ENCODE data around the gene SNTB2. TPM values are rescaled to one million over a fixed set of nuclear protein-coding genes. Genes with fewer than 3 reads are reported as not detected.

The SNTB2 gene
- total RNA-seq, 1 experiment from 2014 or later: 30.3 TPM

DNA sequence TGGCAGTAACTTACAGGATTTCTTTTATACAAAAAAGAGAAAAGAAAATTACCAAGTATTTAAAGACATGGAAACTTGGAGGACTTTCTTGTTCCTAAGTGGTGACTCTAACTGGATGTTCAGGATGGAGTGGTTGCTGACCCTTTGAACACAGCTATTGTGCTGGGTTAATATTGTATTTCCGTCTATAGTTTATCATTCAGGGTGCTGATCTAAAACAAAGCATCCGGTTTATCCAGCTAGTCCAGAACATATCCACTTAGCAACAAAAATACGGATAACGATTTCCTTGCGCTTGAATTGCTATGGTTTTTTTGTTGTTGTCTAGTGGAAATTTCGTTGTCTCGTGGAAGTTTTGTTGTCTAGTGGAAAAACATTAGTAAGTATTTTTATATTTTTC is 38.2 kb downstream of the SNTB2 start:
- CTCF ChIA-PET: no interaction called here
- no peak overlapping the region for H3K4me2 ChIP-seq
- intact Hi-C loops (cut with micrococcal nuclease; ENCODE audit: unreplicated experiment): no loop called here

DNA sequence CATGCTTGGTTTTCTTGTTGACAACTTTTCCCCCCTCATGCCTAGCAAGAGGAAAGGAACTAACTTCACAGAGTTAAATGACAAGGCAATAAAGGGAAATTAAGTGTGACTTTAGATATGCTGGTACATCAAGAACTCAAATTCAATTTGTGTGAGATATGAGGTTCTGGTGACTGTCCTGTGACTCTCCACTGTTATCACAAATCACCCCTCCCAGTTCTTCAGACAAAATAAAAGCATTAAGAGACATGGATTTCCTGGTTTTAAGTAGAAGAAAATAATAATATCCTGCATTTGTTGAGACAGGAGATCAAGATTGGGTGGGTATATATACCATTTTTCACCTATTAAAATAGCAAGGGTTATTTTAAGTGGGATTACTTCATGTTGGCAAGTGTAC is 46.2 kb downstream of the SNTB2 start:
- Histone ChIP-seq H3K4me1 (replicated peaks; ENCODE audit: insufficient read depth) (no peaks in the 10 kb centered on the region), H3K4me2 (no peak overlapping the region), H3K9me3 (ENCODE audit: insufficient read depth, low read depth) (no peaks in the 10 kb centered on the region), H3K27ac (no peak overlapping the region), H3K79me2 (ENCODE audit: low read depth) (no peaks in the 10 kb centered on the region), H3K9me2 (ENCODE audit: insufficient read depth) (no peaks in the 10 kb centered on the region), H3K36me3 (ENCODE audit: low read depth) (no peaks in the 10 kb centered on the region), H3K4me3 (no peak overlapping the region), H3K27me3 (ENCODE audit: insufficient read depth, low read depth) (no peaks in the 10 kb centered on the region), H2AFZ (no peak overlapping the region), H3F3A (ENCODE audit: insufficient read depth, low read depth) (no peaks in the 10 kb centered on the region), H4K20me1 (ENCODE audit: insufficient read depth) (no peaks in the 10 kb centered on the region)
- POLR2A ChIA-PET (ENCODE audit: unreplicated experiment): no interaction called here
- DNase-seq: no peak
- no TSS peak for BruUV-seq (replicated peaks)
- TF ChIP-seq, protein P1, sequence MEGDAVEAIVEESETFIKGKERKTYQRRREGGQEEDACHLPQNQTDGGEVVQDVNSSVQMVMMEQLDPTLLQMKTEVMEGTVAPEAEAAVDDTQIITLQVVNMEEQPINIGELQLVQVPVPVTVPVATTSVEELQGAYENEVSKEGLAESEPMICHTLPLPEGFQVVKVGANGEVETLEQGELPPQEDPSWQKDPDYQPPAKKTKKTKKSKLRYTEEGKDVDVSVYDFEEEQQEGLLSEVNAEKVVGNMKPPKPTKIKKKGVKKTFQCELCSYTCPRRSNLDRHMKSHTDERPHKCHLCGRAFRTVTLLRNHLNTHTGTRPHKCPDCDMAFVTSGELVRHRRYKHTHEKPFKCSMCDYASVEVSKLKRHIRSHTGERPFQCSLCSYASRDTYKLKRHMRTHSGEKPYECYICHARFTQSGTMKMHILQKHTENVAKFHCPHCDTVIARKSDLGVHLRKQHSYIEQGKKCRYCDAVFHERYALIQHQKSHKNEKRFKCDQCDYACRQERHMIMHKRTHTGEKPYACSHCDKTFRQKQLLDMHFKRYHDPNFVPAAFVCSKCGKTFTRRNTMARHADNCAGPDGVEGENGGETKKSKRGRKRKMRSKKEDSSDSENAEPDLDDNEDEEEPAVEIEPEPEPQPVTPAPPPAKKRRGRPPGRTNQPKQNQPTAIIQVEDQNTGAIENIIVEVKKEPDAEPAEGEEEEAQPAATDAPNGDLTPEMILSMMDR (conservative IDR thresholded peaks at IDR 0.05): no peak
- no peak for TF ChIP-seq EZH2 (IDR thresholded peaks at IDR 0.05; ENCODE audit: low read depth)
- intact Hi-C loops (cut with micrococcal nuclease; ENCODE audit: unreplicated experiment): no loop called here
- CTCF ChIA-PET: no interaction called here

More for the DNA sequence above, 38.2 kb downstream of the SNTB2 start:
- H4K20me1 ChIP-seq (ENCODE audit: insufficient read depth): no peaks in the 10 kb centered on the region
- peaks cover 23% of the 10 kb centered on the region for H3F3A ChIP-seq (ENCODE audit: insufficient read depth, low read depth)
- POLR2A ChIA-PET (ENCODE audit: unreplicated experiment): no interaction called here
- H2AFZ ChIP-seq: no peak overlapping the region
- peaks cover 30% of the 10 kb centered on the region for H3K79me2 ChIP-seq (ENCODE audit: low read depth)
- H3K27me3 ChIP-seq (ENCODE audit: insufficient read depth, low read depth): no peaks in the 10 kb centered on the region
- DNase-seq: no peak
- H3K4me3 ChIP-seq: no peak overlapping the region
- no peak overlapping the region for H3K27ac ChIP-seq
- peaks cover 24% of the 10 kb centered on the region for H3K4me1 ChIP-seq (replicated peaks; ENCODE audit: insufficient read depth)
- H3K36me3 ChIP-seq (ENCODE audit: low read depth): no peaks in the 10 kb centered on the region
- no peak for TF ChIP-seq EZH2 (IDR thresholded peaks at IDR 0.05; ENCODE audit: low read depth)
- TF ChIP-seq, protein P1 (conservative IDR thresholded peaks at IDR 0.05): no peak
- H3K9me3 ChIP-seq (ENCODE audit: insufficient read depth, low read depth): no peaks in the 10 kb centered on the region
- H3K9me2 ChIP-seq (ENCODE audit: insufficient read depth): no peaks in the 10 kb centered on the region
- BruUV-seq (replicated peaks): no TSS peak

DNA sequence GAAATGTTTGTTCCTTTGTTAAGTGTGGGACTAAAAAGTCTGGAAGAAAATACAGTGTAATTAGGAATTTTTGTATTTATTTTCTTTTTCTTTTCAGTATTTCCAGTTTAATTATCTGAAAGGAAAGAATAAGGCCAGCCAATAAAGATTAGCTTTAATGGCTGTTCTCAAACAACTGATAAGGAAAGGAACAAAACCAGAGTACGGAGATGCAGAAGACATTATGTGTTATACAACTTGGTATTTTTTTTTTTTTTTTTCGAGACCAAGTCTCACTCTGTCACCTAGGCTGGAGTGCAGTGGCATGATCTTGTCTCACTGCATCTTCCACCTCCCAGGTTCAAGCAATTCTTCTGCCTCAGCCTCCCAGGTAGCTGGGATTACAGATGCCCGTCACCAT is 47.5 kb downstream of the SNTB2 start:
- Histone ChIP-seq H3K9me3 (ENCODE audit: insufficient read depth, low read depth) (no peaks in the 10 kb centered on the region), H3K9me2 (ENCODE audit: insufficient read depth) (no peaks in the 10 kb centered on the region), H3K27me3 (ENCODE audit: insufficient read depth, low read depth) (no peaks in the 10 kb centered on the region), H3K4me2 (no peak overlapping the region), H3K36me3 (ENCODE audit: low read depth) (no peaks in the 10 kb centered on the region), H4K20me1 (ENCODE audit: insufficient read depth) (no peaks in the 10 kb centered on the region), H3F3A (ENCODE audit: insufficient read depth, low read depth) (no peaks in the 10 kb centered on the region), H3K4me3 (no peak overlapping the region), H3K4me1 (replicated peaks; ENCODE audit: insufficient read depth) (no peaks in the 10 kb centered on the region), H2AFZ (no peak overlapping the region), H3K27ac (no peak overlapping the region), H3K79me2 (ENCODE audit: low read depth) (no peaks in the 10 kb centered on the region)
- no peak for DNase-seq
- POLR2A ChIA-PET (ENCODE audit: unreplicated experiment): no interaction called here
- no TSS peak for BruUV-seq (replicated peaks)
- intact Hi-C loops (cut with micrococcal nuclease; ENCODE audit: unreplicated experiment): no loop called here
- CTCF ChIA-PET: no interaction called here
- no peak for TF ChIP-seq EZH2 (IDR thresholded peaks at IDR 0.05; ENCODE audit: low read depth)
- TF ChIP-seq, protein P1 (conservative IDR thresholded peaks at IDR 0.05): no peak

Data from PC-9 (cell line).